Astrocyte (in vitro differentiated cells and primary cell): ENCODE measurements around the gene METAP1D.

Experiments
- CTCF ChIP-seq: IDR thresholded peaks from 2 replicates; pipeline ENCODE4 v1.5.1; 2011; ENCODE audit warnings: low read depth, mild to moderate bottlenecking, inconsistent platforms, low read length, moderate library complexity; ENCODE audit not compliant: insufficient read depth
- EZH2 ChIP-seq: IDR thresholded peaks from 2 replicates; pipeline ENCODE4 v1.6.1; 2012; ENCODE audit warnings: mild to moderate bottlenecking, low read length, inconsistent platforms; ENCODE audit not compliant: insufficient read depth

GRCh38 chr2:171995586-171995985 lies 4.2 kb upstream of the METAP1D start:
- no peak for TF ChIP-seq CTCF
- no peak for TF ChIP-seq EZH2
